HFF-Myc (cell line): ENCODE results near the gene C3orf52.
"Not testable (repeated sequence)": the region's sequence is repeated elsewhere in the genome, so short reads cannot be mapped to it uniquely, and the experiment has no call there.

Experiments used
- DNase-seq: peaks from one replicate; pipeline ENCODE4 v3.0.0-alpha.2; 2011; ENCODE audit warnings: low read depth; ENCODE audit errors: extremely low read depth
- H3K4me3 ChIP-seq: replicated peaks from 2 replicates; pipeline ENCODE4 v1.5.1; 2011; ENCODE audit warnings: low read depth, mild to moderate bottlenecking, control low read depth, low read length
- CTCF ChIP-seq: IDR thresholded peaks from 2 replicates; pipeline ENCODE4 v1.5.1; 2012; ENCODE audit warnings: mild to moderate bottlenecking, low read depth, low read length, control low read depth; ENCODE audit errors: missing control alignments

C3orf52 gene

DNA sequence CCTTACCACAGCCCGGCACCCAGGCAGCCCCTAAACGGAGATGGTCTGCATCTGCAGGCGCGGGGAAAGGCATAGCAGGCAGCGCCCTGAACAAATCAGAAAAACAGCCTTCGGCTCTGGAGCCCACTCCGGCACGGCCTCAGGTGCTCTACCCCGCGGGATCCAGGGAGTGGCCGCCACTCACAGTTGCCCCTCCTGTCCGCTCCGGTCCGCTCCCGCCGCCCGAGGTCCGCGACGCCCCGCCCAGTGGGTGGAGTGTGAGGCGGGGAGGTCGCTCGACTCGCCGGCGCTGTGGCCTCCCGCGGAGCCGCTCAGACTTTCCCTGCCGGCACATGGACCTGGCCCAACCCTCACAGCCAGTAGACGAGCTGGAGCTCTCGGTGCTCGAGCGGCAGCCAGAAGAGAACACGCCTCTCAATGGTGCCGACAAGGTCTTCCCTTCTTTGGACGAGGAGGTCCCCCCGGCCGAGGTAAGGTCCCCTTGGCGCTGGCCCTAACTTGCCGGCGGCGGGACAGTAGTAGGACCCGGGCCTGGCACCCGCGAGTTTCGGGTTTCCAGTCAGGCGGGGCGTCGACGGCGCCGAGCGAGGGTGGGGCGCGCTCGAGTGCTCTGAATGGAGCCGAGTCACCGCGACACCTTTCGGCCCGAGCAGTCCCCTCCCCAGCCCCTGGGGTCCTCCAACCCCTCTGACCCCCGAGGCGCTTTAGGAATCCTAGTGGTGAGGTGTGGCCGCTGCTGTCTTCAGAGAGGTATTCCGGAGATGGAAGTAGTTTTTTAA lies at the start of gene C3orf52:
C3orf52 (plus strand) TSS at position 314 of the 779 bp plus-strand sequence; CDS start at position 333, 19 bp downstream.
- peak within 1 kb of the TSS; percentile 60 for H3K4me3 ChIP-seq
- no peak for DNase-seq
- TF ChIP-seq CTCF = no peak

- DNase-seq, H3K4me3 ChIP-seq: not testable (repeated sequence)
Observed at GRCh38 chr3:112037194-112037593, 49.0 kb upstream of the C3orf52 start.

DNA sequence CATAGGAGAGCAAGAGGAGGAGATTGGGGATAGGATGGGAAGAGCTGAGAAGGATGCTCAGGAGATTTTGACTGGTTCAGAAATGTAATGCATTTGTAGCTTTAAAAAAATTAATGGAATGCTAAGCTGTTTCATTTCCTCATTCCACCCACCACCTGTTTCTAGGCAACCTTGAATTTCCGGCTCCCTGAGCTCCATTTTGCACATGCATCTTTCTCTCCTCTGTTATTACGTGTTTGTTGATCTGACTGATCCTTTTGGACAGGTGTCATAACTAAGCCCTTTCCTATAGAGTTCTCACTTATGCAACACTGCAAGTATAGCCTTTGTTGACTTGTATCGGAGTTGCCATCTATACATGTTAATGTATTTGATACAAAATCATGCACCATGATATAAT lies 47.3 kb upstream of the C3orf52 start:
- DNase-seq = no peak
- no peak overlapping the region for H3K4me3 ChIP-seq
- no peak for TF ChIP-seq CTCF

DNA sequence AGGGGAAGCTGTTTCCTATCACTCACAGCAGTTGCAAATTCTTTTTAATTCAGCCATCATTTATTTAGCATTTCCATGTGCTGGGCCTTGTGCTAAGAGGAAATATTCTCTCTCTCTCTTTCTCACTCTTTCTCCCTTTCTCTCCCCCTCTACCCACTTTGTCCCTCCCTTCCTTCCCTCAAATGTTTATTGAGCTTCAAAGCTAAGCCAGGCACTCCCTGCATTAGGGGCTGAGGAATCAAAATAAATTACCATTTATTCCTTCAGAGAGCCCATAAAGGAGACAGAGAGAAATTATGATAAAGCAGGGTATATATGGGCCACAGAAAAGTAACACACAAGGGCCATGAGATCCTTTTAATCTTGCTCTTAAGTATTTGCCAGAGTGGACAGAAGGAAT lies 44.9 kb upstream of the C3orf52 start:
- no peak for TF ChIP-seq CTCF
- DNase-seq = no peak
- no peak overlapping the region for H3K4me3 ChIP-seq

DNA sequence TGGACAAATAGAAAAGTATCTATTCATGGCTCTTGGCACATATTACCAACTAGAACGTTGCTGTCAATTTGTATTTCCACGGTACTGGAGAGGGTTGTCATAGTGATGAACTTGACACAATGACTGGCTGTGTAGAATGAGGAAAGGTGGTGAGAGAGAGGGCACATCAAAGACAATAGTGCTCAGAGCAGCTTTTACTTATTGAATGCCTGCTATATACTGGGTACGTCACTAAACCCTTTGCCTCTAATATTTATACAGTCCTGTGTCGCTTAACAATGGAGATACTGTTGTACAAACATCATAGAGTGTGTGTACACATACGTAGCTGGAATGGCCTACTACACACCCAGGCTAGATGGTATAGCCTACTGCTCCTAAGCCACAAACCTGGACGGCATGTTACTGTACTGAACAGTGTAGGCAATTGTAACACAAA lies 43.3 kb upstream of the C3orf52 start:
- no peak overlapping the region for H3K4me3 ChIP-seq
- DNase-seq = no peak
- TF ChIP-seq CTCF = no peak

DNA sequence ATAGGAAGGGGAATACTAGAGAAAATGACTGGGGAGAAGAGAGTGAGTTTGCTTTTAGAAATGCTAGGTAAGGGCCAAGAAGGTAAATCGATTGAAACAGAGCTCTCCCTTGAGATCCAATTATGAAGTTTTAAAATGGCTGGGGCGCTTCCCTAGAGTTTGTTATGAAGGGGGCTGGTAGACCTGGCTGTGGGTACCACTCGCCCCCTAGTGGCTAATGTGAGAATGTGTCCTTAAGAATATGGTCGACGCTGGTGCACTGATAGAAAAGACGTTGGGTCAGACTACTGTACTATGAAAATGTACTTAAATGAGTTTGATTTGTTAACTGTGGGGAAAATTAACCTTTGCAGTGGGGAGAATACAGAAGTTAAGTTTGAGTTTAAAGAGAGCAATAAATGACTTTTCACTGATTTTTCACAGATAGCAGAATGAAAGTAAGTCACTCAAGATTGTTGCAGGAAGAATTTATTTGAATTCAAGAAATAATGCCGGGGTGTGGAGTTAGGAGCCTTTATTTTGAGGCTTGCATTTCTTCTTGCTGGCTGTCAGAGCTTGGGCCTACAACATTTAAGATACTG lies 42.5 kb upstream of the C3orf52 start:
- no peak overlapping the region for H3K4me3 ChIP-seq
- peak; percentile 88 for TF ChIP-seq CTCF
- peak; percentile 39 for DNase-seq

DNA sequence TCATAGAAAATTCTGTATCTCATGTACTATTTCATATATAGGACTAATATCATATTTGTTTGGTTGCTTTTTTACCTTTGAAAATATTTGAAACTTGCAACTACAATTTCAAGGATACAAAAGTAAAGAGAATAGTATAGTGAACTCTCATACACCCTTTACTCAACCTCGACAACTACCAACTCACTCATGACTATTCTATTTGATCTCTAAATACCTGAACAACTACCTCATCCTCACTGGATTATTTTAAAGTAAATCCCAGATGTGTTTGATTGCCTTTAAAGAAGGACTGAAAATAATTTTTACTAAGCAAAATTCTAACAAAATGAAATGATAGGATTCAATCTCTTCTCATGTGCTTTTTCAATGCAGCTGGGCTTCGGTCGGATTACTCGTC lies 39.6 kb upstream of the C3orf52 start:
- no peak for TF ChIP-seq CTCF
- no peak for DNase-seq
- no peak overlapping the region for H3K4me3 ChIP-seq
